Parathyroid adenoma (tissue), 2 donors: Measurements from ENCODE around the gene GATB.

Experiments
- H2AFZ ChIP-seq: fragments of 300-600 bp; sonication (generic); one replicate; pipeline ENCODE4 v1.7.0; 2017; ENCODE audit warnings: antibody characterized with exemption, mild to moderate bottlenecking
- H3K27ac ChIP-seq: fragments of 300-600 bp; sonication (generic); one replicate; pipeline ENCODE4 v1.7.0; 2017
- H3K27me3 ChIP-seq: fragments of 300-600 bp; sonication (generic); one replicate; pipeline ENCODE4 v1.7.0; 2017; ENCODE audit warnings: low read length; ENCODE audit not compliant: control insufficient read depth, insufficient read depth
- H3K36me3 ChIP-seq: fragments of 300-600 bp; sonication (generic); one replicate; pipeline ENCODE4 v1.7.0; 2017; ENCODE audit warnings: low read length; ENCODE audit not compliant: control insufficient read depth, insufficient read depth
- H3K4me1 ChIP-seq: fragments of 300-600 bp; sonication (generic); one replicate; pipeline ENCODE4 v1.7.0; 2017; ENCODE audit warnings: control low read depth
- H3K4me2 ChIP-seq: fragments of 300-600 bp; sonication (generic); one replicate; pipeline ENCODE4 v1.7.0; 2017; ENCODE audit warnings: low read length
- H3K4me3 ChIP-seq: fragments of 300-600 bp; sonication (generic); one replicate; pipeline ENCODE4 v1.7.0; 2017; ENCODE audit warnings: low read depth, low read length
- H3K79me2 ChIP-seq: fragments of 300-600 bp; sonication (generic); one replicate; pipeline ENCODE4 v1.7.0; 2017; ENCODE audit warnings: control low read depth
- H3K9ac ChIP-seq: fragments of 300-600 bp; sonication (generic); one replicate; pipeline ENCODE4 v1.7.0; 2017; ENCODE audit warnings: mild to moderate bottlenecking
- H3K9me3 ChIP-seq: fragments of 300-600 bp; sonication (generic); one replicate; pipeline ENCODE4 v1.7.0; 2017; ENCODE audit warnings: low read length; ENCODE audit not compliant: control insufficient read depth
- CTCF ChIP-seq: fragments of 300-600 bp; sonication (generic); IDR thresholded peaks from one replicate; pipeline ENCODE4 v1.7.0; 2017; ENCODE audit warnings: antibody characterized with exemption, mild to moderate bottlenecking
- donor health status: primary hyperparathyroidism.

GATB gene

GRCh38 chr4:151638295-151638858 lies 122.4 kb downstream of the GATB start:
- H3K4me2 ChIP-seq = no peak overlapping the region
- H3K9me3 ChIP-seq = no peaks in the 10 kb centered on the region
- no peak overlapping the region for H3K27ac ChIP-seq
- TF ChIP-seq CTCF = no peak
- no peak overlapping the region for H3K9ac ChIP-seq
- H3K4me1 ChIP-seq = no peaks in the 10 kb centered on the region
- no peak overlapping the region for H2AFZ ChIP-seq
- H3K4me3 ChIP-seq = no peak overlapping the region
- no peaks in the 10 kb centered on the region for H3K36me3 ChIP-seq
- H3K79me2 ChIP-seq = no peaks in the 10 kb centered on the region
- H3K27me3 ChIP-seq = no peaks in the 10 kb centered on the region

- no peak overlapping the region for H3K27ac ChIP-seq
- no peaks in the 10 kb centered on the region for H3K79me2 ChIP-seq
Observed at GRCh38 chr4:151631349-151631748, 129.5 kb downstream of the GATB start.

GRCh38 chr4:151629097-151629783 lies 131.6 kb downstream of the GATB start:
- Histone ChIP-seq H3K79me2 (no peaks in the 10 kb centered on the region), H3K9ac (no peak overlapping the region), H3K27ac (no peak overlapping the region), H3K9me3 (no peaks in the 10 kb centered on the region), H3K4me2 (no peak overlapping the region), H3K4me3 (no peak overlapping the region), H3K36me3 (no peaks in the 10 kb centered on the region), H3K4me1 (no peaks in the 10 kb centered on the region), H3K27me3 (no peaks in the 10 kb centered on the region), H2AFZ (no peak overlapping the region)
- TF ChIP-seq CTCF = no peak

More at GRCh38 chr4:151631349-151631748, 129.5 kb downstream of the GATB start:
- TF ChIP-seq CTCF = no peak
- Histone ChIP-seq H3K27me3 (no peaks in the 10 kb centered on the region), H3K9me3 (no peaks in the 10 kb centered on the region), H3K4me1 (no peaks in the 10 kb centered on the region), H3K4me3 (no peak overlapping the region), H3K9ac (no peak overlapping the region), H2AFZ (no peak overlapping the region), H3K36me3 (no peaks in the 10 kb centered on the region), H3K4me2 (no peak overlapping the region)

GRCh38 chr4:151628001-151628608 lies 132.7 kb downstream of the GATB start:
- H3K4me2 ChIP-seq = no peak overlapping the region
- TF ChIP-seq CTCF = no peak
- H3K4me3 ChIP-seq = no peak overlapping the region

More at GRCh38 chr4:151628001-151628608, 132.7 kb downstream of the GATB start:
- H3K36me3 ChIP-seq = no peaks in the 10 kb centered on the region
- H3K27me3 ChIP-seq = no peaks in the 10 kb centered on the region
- no peak overlapping the region for H3K27ac ChIP-seq
- no peaks in the 10 kb centered on the region for H3K4me1 ChIP-seq
- H3K9ac ChIP-seq = no peak overlapping the region
- no peak overlapping the region for H2AFZ ChIP-seq
- H3K79me2 ChIP-seq = no peaks in the 10 kb centered on the region
- H3K9me3 ChIP-seq = no peaks in the 10 kb centered on the region
